ENCODE results near the gene TFAP2E.
"Not testable (repeated sequence)": the region's sequence is repeated elsewhere in the genome, so short reads cannot be mapped to it uniquely, and the experiment has no call there.

Gene TFAP2E

DNA sequence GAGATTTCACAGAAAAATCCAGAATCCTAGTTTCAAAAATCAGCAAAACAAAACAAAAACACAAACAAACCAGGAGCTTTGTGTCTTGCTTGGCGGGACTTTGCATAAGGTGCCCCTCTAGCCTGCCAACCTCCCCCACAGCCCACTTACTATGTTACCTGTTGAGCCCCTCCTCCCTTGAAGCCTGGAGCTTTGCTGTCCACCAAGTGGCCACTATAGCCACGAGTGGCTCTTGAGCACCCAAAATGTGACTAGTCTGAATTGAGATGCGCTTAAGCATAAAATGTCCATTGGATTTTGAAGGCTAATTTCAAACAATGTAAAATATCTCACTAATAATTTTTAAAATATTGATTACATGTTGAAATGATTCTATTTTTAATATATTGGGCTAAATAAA, 12.2 kb downstream of the TFAP2E start (continued):
- TF ChIP-seq PPARA (CRISPR knock-in tag; IDR thresholded peaks at IDR 0.05; ENCODE audit: borderline replicate concordance) = no peak

GRCh38 chr1:35585805-35586204, 12.7 kb downstream of the TFAP2E start:
- ATAC-seq = not testable (repeated sequence)

DNA sequence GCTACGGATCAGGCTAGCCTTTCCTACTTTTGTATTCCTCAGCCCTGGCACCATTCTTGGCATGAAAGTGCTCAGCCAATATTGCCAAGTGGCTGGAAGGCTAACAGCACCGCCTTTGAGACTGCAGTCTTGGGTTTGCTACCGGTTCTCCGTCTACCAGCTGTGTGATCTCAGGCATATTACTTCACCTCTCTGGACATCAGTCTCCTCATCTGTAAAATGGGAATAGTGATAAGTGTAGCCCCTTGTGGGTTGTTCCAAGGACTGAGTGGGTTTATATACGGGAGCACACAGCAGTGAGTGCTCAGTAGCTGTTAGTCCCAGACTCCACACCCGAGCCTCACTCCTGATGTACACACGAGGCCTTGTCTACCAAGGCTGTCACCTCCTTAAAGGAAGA, 13.7 kb downstream of the TFAP2E start:
- TF ChIP-seq GLIS3 (CRISPR knock-in tag; IDR thresholded peaks at IDR 0.05) (no peak), OSR1 (CRISPR knock-in tag; IDR thresholded peaks at IDR 0.05) (no peak), PATZ1 (CRISPR knock-in tag; IDR thresholded peaks at IDR 0.05; ENCODE audit: borderline replicate concordance) (no peak), ZNF70 (CRISPR knock-in tag; IDR thresholded peaks at IDR 0.05) (no peak), PPARA (CRISPR knock-in tag; IDR thresholded peaks at IDR 0.05; ENCODE audit: borderline replicate concordance) (no peak), ARNTL (CRISPR knock-in tag; IDR thresholded peaks at IDR 0.05; ENCODE audit: borderline replicate concordance, low read depth) (no peak), ESRRG (CRISPR knock-in tag; IDR thresholded peaks at IDR 0.05) (no peak), SNAI2 (CRISPR knock-in tag; IDR thresholded peaks at IDR 0.05) (no peak)
- TF ChIP-seq, protein P1, sequence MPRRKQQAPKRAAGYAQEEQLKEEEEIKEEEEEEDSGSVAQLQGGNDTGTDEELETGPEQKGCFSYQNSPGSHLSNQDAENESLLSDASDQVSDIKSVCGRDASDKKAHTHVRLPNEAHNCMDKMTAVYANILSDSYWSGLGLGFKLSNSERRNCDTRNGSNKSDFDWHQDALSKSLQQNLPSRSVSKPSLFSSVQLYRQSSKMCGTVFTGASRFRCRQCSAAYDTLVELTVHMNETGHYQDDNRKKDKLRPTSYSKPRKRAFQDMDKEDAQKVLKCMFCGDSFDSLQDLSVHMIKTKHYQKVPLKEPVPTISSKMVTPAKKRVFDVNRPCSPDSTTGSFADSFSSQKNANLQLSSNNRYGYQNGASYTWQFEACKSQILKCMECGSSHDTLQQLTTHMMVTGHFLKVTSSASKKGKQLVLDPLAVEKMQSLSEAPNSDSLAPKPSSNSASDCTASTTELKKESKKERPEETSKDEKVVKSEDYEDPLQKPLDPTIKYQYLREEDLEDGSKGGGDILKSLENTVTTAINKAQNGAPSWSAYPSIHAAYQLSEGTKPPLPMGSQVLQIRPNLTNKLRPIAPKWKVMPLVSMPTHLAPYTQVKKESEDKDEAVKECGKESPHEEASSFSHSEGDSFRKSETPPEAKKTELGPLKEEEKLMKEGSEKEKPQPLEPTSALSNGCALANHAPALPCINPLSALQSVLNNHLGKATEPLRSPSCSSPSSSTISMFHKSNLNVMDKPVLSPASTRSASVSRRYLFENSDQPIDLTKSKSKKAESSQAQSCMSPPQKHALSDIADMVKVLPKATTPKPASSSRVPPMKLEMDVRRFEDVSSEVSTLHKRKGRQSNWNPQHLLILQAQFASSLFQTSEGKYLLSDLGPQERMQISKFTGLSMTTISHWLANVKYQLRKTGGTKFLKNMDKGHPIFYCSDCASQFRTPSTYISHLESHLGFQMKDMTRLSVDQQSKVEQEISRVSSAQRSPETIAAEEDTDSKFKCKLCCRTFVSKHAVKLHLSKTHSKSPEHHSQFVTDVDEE (CRISPR knock-in tag; IDR thresholded peaks at IDR 0.05) = no peak
- ATAC-seq = no peak

DNA sequence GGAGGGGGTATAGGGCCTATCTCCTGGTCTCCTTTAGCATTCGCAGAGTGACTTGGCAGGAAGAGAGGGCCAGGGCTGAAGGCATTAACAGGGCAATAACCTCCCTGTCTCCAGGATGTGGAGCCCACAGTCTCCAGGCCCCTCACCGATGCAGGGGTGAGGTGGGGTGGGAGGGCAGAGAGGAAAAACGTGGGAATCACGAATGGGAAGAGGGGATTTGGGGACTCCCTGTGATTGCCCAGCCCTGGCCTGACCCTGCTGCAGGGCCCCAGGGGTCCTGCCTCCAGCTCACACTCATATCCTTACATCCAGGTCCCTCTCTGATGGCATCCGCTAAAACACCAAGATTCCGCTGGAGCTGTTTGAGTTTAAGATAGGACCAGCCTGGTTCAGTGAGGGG, 14.6 kb downstream of the TFAP2E start:
- no peak for TF ChIP-seq CSRNP3 (CRISPR knock-in tag; IDR thresholded peaks at IDR 0.05)
- no peak for TF ChIP-seq ZNF565 (CRISPR knock-in tag; conservative IDR thresholded peaks at IDR 0.05; ENCODE audit: low read depth)
- no peak for TF ChIP-seq ESRRG (CRISPR knock-in tag; IDR thresholded peaks at IDR 0.05)
- no peak for TF ChIP-seq RARB (CRISPR knock-in tag; IDR thresholded peaks at IDR 0.05)
- TF ChIP-seq, protein P1 (CRISPR knock-in tag; IDR thresholded peaks at IDR 0.05) = no peak
- no peak for TF ChIP-seq ZC3H10 (CRISPR knock-in tag; IDR thresholded peaks at IDR 0.05)
- no peak for TF ChIP-seq BACH2 (CRISPR knock-in tag; IDR thresholded peaks at IDR 0.05; ENCODE audit: borderline replicate concordance)
- no peak for TF ChIP-seq GLIS3 (CRISPR knock-in tag; IDR thresholded peaks at IDR 0.05)
- no peak for TF ChIP-seq ZFP3 (CRISPR knock-in tag; IDR thresholded peaks at IDR 0.05)
- no peak for TF ChIP-seq POU6F1 (CRISPR knock-in tag; IDR thresholded peaks at IDR 0.05; ENCODE audit: borderline replicate concordance, low read depth)
- no peak for TF ChIP-seq SNAI2 (CRISPR knock-in tag; IDR thresholded peaks at IDR 0.05)
- TF ChIP-seq ZNF8 (CRISPR knock-in tag; IDR thresholded peaks at IDR 0.05) = no peak
- no peak for ATAC-seq

All from SK-N-SH treated with all-trans-retinoic acid at 6 μM for 48 hours (cell line).